HG02981 (cell line): ENCODE data around the gene POLR1D.
A peak's percentile ranks its signal among the peaks of the same experiment; 100 is the strongest.
"Not testable (repeated sequence)": the region's sequence is repeated elsewhere in the genome, so short reads cannot be mapped to it uniquely, and the experiment has no call there.

Experiments
- ATAC-seq: cut with Tn5 transposase; IDR thresholded peaks from one replicate; pipeline ENCODE4 v1.9.1; 2021; ENCODE audit warnings: mild to moderate bottlenecking, moderate library complexity; ENCODE audit not compliant: unreplicated experiment

POLR1D gene

GRCh38 chr13:27613628-27614027, 8.1 kb upstream of the POLR1D start:
- ATAC-seq = no peak

GRCh38 chr13:27617881-27618321, 3.8 kb upstream of the POLR1D start:
- no peak for ATAC-seq

GRCh38 chr13:27619093-27619727, 2.5 kb upstream of the POLR1D start:
- ATAC-seq = no peak

GRCh38 chr13:27619728-27620376, 1.8 kb upstream of the POLR1D start:
- ATAC-seq = peak; percentile 28

- peak; percentile 87 for ATAC-seq
These were observed 1.1 kb upstream of the POLR1D start, which contains the start of gene LNX2 for GRCh38 chr13:27620377-27621115. LNX2 (minus strand) TSS chr13:27620529; CDS start chr13:27581703, 38,826 bp downstream.

- ATAC-seq = no peak
These were observed 651 bp upstream of the POLR1D start for GRCh38 chr13:27621116-27621365.

GRCh38 chr13:27622102-27622820, 569 bp downstream of the POLR1D start:
- ATAC-seq = no peak

- ATAC-seq = no peak
These were observed 1.2 kb downstream of the POLR1D start for GRCh38 chr13:27622881-27623280.

- no peak for ATAC-seq
These were observed 2.4 kb downstream of the POLR1D start for GRCh38 chr13:27624071-27624470.

GRCh38 chr13:27625839-27626238, 4.1 kb downstream of the POLR1D start:
- no peak for ATAC-seq

- no peak for ATAC-seq
These were observed 5.7 kb downstream of the POLR1D start for GRCh38 chr13:27627380-27627779.

- ATAC-seq = no peak
These were observed 6.4 kb downstream of the POLR1D start for GRCh38 chr13:27628081-27628480.

GRCh38 chr13:27628766-27629165, 7.1 kb downstream of the POLR1D start:
- ATAC-seq = not testable (repeated sequence)

- ATAC-seq = no peak
These were observed 9.5 kb downstream of the POLR1D start for GRCh38 chr13:27631156-27631555.

GRCh38 chr13:27631665-27632064, 10.0 kb downstream of the POLR1D start:
- no peak for ATAC-seq

GRCh38 chr13:27632214-27632613, 10.5 kb downstream of the POLR1D start:
- no peak for ATAC-seq

- ATAC-seq = no peak
These were observed 11.0 kb downstream of the POLR1D start for GRCh38 chr13:27632648-27633047.

GRCh38 chr13:27634231-27634630, 12.5 kb downstream of the POLR1D start:
- no peak for ATAC-seq

GRCh38 chr13:27634791-27635190, 13.1 kb downstream of the POLR1D start:
- ATAC-seq = no peak

GRCh38 chr13:27635266-27635665, 13.6 kb downstream of the POLR1D start:
- ATAC-seq = no peak

- no peak for ATAC-seq
These were observed 15.0 kb downstream of the POLR1D start for GRCh38 chr13:27636589-27637288.
